ENCODE measurements around the gene EYS. TPM values are rescaled to one million over a fixed set of nuclear protein-coding genes. Genes with fewer than 3 reads are reported as not detected.

Gene EYS
- total RNA-seq, 4 donors from 2014 or later: 0.12 to 1.4 (median 0.22) TPM

- ATAC-seq (ENCODE audit: low FRiP score) (no peak), DNase-seq (ENCODE audit: low spot score) (no peak)
- no peak for TF ChIP-seq CTCF (IDR thresholded peaks at IDR 0.05)
Observed at GRCh38 chr6:64014595-64014994, 1692.4 kb downstream of the EYS start.

GRCh38 chr6:64013011-64013410 lies 1694.0 kb downstream of the EYS start:
- ATAC-seq (ENCODE audit: low FRiP score) (no peak), DNase-seq (ENCODE audit: low spot score) (no peak)
- no peak for TF ChIP-seq CTCF (IDR thresholded peaks at IDR 0.05)

- no peak for TF ChIP-seq CTCF (IDR thresholded peaks at IDR 0.05)
- ATAC-seq (ENCODE audit: low FRiP score): no peak
- DNase-seq (ENCODE audit: low spot score): no peak
Observed at GRCh38 chr6:64012351-64013001, 1694.5 kb downstream of the EYS start.

GRCh38 chr6:64010666-64011065 lies 1696.4 kb downstream of the EYS start:
- ATAC-seq (ENCODE audit: low FRiP score) (no peak), DNase-seq (ENCODE audit: low spot score) (no peak)
- no peak for TF ChIP-seq CTCF (IDR thresholded peaks at IDR 0.05)

DNA sequence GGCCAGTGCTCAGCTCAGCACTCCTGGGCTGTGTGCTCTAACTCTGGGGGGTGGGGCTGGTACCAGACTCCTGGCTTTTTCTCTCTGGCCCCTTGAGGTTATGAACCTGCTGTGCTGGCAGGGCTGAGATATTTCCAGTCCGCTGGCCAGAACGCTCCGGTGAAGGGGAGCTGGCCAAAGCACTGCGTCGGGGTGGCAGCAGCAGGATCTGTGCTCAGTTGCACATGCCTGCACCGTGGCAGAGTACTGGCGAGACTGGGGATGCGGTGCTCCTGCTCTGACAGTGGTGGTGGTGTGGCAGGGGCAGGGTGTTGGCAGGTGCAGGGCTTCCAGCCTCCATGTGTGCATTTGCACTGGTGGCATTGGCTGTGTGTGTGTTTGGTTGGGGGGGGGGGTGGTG lies 1697.0 kb downstream of the EYS start:
- ATAC-seq (ENCODE audit: low FRiP score) (no peak), DNase-seq (ENCODE audit: low spot score) (no peak)
- no peak for TF ChIP-seq CTCF (IDR thresholded peaks at IDR 0.05)

GRCh38 chr6:64006246-64006645 lies 1700.8 kb downstream of the EYS start:
- DNase-seq (ENCODE audit: low spot score): no peak
- ATAC-seq (ENCODE audit: low FRiP score): no peak
- TF ChIP-seq CTCF (IDR thresholded peaks at IDR 0.05): no peak

- ATAC-seq (ENCODE audit: low FRiP score) (no peak), DNase-seq (ENCODE audit: low spot score) (no peak)
- TF ChIP-seq CTCF (IDR thresholded peaks at IDR 0.05): no peak
Observed at GRCh38 chr6:64000818-64001491, 1706.1 kb downstream of the EYS start.

Data from omental fat pad (tissue), 4 donors.